HG03575 (cell line): Measurements from ENCODE around the gene RHAG.
"Not testable (repeated sequence)": the region's sequence is repeated elsewhere in the genome, so short reads cannot be mapped to it uniquely, and the experiment has no call there.

Source experiments
- ATAC-seq: cut with Tn5 transposase; IDR thresholded peaks from one replicate; pipeline ENCODE4 v1.9.1; 2021; ENCODE audit not compliant: unreplicated experiment, insufficient number of reproducible peaks, low FRiP score; ENCODE audit errors: extremely low read depth

RHAG gene

DNA sequence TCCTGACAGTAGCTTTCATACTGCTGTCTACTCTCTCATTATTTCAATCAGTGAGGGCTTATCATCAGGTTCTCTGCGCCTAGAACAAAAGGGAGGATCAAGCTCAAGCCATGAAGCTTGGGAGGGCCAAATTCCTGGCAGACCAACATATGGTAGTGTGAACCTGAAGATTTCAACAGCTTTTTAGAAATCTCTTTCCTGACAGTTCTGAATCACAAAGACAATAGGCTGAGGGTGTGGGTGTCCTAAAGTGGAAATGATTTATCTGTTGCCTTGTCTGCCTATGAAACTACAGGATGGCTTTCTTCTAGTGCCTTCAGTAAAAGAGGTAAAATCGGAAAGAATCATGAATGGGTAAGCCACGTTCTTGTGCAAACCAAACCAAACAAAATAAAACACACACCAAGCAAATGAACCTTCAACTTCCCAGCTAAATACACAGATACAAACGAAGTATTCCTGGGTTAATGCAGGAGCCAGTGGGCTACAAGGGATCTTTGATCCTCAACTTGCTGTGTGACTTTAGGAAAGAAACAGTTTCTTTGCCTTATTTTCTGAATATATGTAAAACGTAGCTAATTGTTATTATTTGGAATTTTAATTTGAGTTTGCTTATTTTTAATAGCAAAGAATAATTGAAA, 2.7 kb upstream of the RHAG start:
- no peak for ATAC-seq

GRCh38 chr6:49637350-49637731, 702 bp upstream of the RHAG start:
- ATAC-seq = no peak

DNA sequence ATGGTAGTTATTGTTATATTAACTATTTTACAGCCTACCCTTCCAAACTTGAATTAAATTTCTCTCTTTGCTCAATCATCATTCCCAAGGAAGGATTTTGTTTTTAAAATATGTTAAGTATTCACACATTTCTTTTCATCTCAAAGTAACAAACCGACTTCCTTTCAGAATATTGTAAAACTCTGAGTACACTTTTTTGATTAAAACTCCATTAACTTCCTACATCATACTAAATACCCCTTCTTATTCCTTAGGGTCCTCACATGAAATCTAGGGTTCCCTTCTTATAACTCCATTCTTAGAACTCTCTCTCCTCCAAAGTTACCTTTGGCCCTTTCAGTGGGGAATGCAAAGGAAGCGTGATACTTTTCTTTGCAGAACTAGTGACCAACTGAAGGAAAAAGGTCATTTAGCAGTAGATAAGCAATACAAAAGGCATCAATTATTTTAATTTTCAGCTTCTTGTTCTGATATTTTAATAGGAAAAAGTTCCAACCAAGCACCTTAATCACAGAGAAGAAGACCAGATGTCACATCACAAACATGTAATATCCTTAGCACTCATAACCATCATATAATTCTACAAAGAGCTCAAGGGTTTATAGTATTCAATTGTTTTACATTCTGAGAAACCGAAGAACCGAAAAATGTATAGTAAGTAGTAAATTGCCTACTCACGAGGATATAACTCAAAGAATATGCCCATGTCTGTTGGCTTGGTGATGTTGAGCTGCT, 494 bp downstream of the RHAG start:
- ATAC-seq = no peak

DNA sequence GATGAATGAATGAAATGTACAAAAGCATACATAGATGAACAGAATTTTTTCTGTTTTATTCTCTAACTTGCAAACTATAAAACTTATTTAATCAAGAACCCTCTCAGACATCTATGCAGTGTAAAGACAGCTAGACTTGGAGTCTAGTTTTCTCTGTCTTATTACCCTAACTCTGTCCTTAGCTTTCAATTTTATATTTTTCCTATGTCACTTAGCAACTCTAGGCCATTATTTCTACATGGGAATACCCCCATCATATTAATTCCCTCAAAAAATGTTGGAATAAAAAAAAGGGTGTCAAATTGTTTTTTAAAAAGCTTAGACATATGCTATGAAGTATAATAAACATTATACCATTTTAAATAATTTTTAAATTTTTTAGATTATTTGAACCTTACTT, 1.2 kb downstream of the RHAG start:
- no peak for ATAC-seq

GRCh38 chr6:49634836-49635218, 1.8 kb downstream of the RHAG start:
- no peak for ATAC-seq

- ATAC-seq = no peak
Observed at GRCh38 chr6:49634092-49634835, 2.4 kb downstream of the RHAG start.

GRCh38 chr6:49633541-49633940, 3.1 kb downstream of the RHAG start:
- ATAC-seq = no peak

GRCh38 chr6:49632727-49633126, 3.9 kb downstream of the RHAG start:
- ATAC-seq = no peak

DNA sequence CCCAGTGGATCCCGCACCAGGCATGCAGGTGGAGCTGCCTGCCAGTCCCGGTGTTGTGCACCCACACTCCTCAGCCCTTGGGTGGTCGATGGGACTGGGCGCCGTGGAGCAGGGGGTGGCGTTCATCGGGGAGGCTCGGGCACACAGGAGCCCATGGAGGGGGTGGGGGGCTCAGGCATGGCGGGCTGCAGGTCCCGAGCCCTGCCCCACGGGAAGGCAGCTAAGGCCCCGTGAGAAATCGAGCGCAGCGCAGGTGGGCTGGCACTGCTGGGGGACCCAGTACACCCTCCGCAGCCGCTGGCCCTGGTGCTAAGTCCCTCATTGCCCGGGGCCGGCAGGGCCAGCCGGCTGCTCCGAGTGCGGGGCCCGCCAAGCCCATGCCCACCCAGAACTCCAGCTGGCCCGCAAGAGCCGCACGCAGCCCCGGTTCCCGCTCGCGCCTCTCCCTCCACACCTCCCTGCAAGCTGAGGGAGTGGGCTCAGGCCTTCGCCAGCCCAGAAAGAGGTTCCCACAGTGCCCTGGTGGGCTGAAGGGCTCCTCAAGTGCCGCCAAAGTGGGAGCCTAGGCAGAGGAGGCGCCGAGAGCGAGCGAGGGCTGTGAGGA, 7.1 kb downstream of the RHAG start:
- ATAC-seq = not testable (repeated sequence)

DNA sequence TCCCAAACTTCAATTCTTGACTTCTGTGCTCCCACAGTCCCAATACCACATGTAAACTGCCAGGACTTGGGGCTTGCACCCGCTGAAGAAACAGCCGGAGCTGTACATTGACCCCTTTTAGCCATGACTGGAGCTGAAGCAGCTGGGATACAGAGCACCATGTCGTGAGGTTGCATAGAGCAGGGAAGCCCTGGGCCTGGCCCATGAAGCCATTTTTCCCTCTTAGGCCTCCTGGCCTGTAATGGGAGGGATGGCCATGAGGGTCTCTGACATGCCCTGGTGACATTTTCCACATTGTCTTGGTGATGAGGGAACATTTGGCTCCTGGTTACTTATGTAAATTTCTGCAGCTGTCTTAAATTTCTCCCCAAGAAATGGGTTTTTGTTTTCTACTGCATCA, 9.8 kb downstream of the RHAG start:
- no peak for ATAC-seq

- no peak for ATAC-seq
Observed at GRCh38 chr6:49618257-49618656, 18.4 kb downstream of the RHAG start.

DNA sequence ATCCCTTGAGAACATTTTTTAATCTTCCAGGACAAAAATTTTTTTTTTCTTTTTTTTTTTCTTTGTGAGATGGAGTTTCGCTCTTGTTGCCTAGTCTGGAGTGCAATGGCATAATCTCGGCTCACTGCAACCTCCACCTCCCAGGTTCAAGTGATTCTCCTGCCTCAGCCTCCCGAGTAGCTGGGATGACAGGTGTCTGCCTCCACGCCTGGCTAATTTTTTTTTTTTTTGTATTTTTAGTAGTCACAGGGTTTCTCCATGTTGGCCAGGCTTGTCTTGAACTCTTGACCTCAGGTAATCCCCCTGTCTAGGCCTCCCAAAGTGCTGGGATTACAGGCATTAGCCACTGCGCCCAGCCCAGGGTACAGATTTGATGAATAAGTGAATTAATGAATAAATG, 22.5 kb downstream of the RHAG start:
- ATAC-seq = not testable (repeated sequence)

DNA sequence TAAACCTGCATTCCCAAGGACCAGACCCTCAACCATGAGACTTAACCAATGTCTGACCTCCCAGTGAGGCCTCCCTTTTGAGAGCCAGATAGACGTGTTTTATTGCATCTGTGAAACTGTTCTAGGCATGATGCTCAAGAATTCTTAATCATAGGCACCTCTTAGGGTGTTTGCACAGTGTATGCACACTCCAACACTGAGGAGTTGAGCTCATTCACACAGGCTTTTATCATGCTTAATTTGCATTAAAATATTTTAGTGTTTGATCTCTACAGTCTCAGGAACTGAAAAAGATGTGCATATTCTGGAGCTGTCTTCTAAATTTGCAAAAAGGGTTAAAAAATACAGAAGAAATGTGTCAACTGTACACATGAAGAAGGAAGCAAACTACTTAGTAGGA, 27.4 kb downstream of the RHAG start:
- ATAC-seq = no peak

DNA sequence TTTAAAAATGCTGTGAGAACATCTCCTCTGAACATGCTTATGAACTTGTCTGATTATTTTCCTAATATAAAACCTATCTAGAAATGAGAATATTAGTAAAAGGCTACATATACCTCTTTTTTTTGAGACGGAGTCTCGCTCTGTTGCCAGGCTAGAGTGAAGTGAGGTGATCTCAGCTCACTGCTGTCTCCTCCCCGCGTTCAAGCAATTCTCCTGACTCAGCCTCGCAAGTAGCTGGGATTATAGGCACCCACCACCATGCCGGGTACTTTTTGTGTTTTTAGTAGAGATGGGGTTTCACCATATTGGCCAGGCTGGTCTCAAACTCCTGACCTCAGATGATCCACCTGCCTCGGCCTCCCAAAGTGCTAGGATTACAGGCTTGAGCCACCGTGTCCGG, 28.4 kb downstream of the RHAG start:
- not testable (repeated sequence) for ATAC-seq

GRCh38 chr6:49607391-49607982, 29.2 kb downstream of the RHAG start:
- no peak for ATAC-seq

GRCh38 chr6:49606721-49607390, 29.8 kb downstream of the RHAG start:
- peak; percentile 78 for ATAC-seq

DNA sequence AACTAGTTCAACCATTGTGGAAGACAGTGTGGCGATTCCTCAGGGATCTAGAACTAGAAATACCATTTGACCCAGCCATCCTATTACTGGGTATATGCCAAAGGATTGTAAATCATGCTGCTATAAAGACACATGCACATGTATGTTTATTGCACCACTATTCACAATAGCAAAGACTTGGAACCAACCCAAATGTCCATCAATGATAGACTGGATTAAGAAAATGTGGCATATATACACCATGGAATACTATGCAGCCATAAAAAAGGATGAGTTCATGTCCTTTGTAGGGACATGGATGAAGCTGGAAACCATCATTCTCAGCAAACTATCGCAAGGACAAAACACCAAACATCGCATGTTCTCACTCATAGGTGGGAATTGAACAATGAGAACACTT, 32.6 kb downstream of the RHAG start:
- ATAC-seq = not testable (repeated sequence)

- ATAC-seq = not testable (repeated sequence)
Observed at GRCh38 chr6:49587262-49587661, 49.4 kb downstream of the RHAG start.

DNA sequence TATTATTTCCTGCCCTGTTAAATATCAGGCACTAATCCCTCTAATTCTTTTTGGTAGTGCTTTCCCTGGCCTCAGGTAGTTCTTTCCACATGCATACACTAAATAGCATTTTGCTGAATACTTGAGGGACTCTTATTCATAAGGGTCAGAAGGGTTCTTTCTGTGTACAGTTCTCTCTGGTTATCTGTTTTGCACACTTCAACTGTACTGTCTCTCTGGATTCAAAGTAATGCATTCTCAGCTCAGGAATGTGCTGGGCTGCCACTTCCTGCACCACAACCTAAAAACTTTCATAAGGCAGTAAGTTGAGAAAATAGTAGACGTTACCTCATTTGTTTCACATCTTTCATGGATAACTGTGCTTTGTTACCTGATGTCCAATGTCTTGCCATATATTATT, 54.1 kb downstream of the RHAG start:
- no peak for ATAC-seq
